Activated B cell treated with CpG ODN at 0.5 μM for 24 hours (primary cell): Measurements from ENCODE around the gene NUDT21. TPM values are rescaled to one million over a fixed set of nuclear protein-coding genes. Genes with fewer than 3 reads are reported as not detected.

ENCODE experiments used
- ATAC-seq: fragments of 200-7000 bp; cut with Tn5 transposase; one replicate; pipeline ENCODE4 v1.10.0; 2021; ENCODE audit warnings: low read depth, mild to moderate bottlenecking, moderate library complexity
- CTCF ChIA-PET: fragments of 350-600 bp; sonication (Branson Sonifier 250); formaldehyde crosslinking; loops from one replicate; lab custom pipeline; 2021; ENCODE audit warnings: antibody characterized with exemption; lab: Charles Lee
- POLR2A ChIA-PET: fragments of 350-600 bp; sonication (Branson Sonifier 250); formaldehyde crosslinking; loops from one replicate; lab custom pipeline; 2021; ENCODE audit warnings: antibody characterized with exemption; lab: Charles Lee
- DNase-seq: peaks from one replicate; pipeline ENCODE4 v3.0.0; 2022
- H3K27ac Mint-ChIP-seq: one replicate; pipeline ENCODE4 v1.8.0; 2020; ENCODE audit warnings: mixed read lengths
- H3K27me3 Mint-ChIP-seq: one replicate; pipeline ENCODE4 v1.8.0; 2021; ENCODE audit warnings: mixed read lengths
- H3K36me3 Mint-ChIP-seq: one replicate; pipeline ENCODE4 v1.8.0; 2021; ENCODE audit warnings: low read depth, mixed read lengths
- H3K4me1 Mint-ChIP-seq: one replicate; pipeline ENCODE4 v1.8.0; 2021; ENCODE audit warnings: mixed read lengths
- H3K4me3 Mint-ChIP-seq: one replicate; pipeline ENCODE4 v1.8.0; 2020; ENCODE audit warnings: mild to moderate bottlenecking, mixed read lengths
- H3K9me3 Mint-ChIP-seq: one replicate; pipeline ENCODE4 v1.8.0; 2020; ENCODE audit warnings: mixed read lengths
- intact Hi-C: fragments of 100-400 bp; cut with micrococcal nuclease; formaldehyde crosslinking; loops from one replicate; pipeline ENCODE4 v1.15.1; 2024
- total RNA-seq: library from RNA; stranded (reverse); gene quantifications from 2 replicates; pipeline ENCODE4 v1.2.3, GENCODE V29; 2022
- TF ChIP-seq, protein P1 (sequence below): fragments of 200-600 bp; IDR thresholded peaks from one replicate; pipeline ENCODE4 v1.8.0; 2022; ENCODE audit warnings: antibody characterized with exemption, mild to moderate bottlenecking

Gene NUDT21
- total RNA-seq, 1 donor from 2014 or later = 111 TPM

DNA sequence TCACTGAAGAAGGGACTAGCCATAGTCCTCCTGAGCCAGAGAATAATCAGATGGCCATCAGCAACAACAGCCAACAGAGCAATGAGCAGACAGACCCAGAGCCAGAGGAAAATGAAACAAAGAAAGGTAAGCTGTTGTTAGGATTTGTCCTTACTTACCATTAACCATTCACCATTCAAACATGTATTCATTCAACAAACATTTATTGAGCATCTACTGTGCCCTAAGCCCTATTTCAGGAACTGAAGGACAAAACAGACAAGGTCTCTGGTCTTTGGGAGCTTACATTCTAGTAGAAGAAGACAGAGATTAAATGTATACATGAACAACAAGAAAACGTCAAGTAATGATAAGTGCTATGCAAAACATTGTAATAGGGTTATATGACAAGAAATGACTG lies 19.5 kb upstream of the NUDT21 start:
- no peak overlapping the region for H3K27ac Mint-ChIP-seq
- intact Hi-C loops = no loop called here
- H3K36me3 Mint-ChIP-seq = peaks cover 91% of the 10 kb centered on the region

DNA sequence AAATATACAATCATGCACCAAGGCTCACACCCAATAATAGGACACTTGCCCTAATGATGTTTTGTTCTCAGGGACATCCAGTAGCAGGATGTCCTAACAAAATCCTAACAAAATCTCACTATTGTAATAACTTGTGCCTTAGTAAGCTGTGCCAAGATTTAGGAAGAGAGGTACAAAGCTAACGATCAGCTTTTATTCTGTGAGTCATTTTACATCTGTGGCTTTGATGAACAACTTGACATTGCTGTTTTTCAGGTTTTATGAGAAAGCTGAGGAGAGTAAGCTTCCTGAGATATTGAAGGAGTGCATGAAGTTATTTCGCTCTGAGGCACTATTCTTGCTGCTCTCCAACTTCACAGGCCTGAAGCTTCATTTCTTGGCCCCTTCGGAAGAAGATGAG lies 19.1 kb upstream of the NUDT21 start:
- no peak overlapping the region for H3K4me3 Mint-ChIP-seq
- TF ChIP-seq, protein P1, sequence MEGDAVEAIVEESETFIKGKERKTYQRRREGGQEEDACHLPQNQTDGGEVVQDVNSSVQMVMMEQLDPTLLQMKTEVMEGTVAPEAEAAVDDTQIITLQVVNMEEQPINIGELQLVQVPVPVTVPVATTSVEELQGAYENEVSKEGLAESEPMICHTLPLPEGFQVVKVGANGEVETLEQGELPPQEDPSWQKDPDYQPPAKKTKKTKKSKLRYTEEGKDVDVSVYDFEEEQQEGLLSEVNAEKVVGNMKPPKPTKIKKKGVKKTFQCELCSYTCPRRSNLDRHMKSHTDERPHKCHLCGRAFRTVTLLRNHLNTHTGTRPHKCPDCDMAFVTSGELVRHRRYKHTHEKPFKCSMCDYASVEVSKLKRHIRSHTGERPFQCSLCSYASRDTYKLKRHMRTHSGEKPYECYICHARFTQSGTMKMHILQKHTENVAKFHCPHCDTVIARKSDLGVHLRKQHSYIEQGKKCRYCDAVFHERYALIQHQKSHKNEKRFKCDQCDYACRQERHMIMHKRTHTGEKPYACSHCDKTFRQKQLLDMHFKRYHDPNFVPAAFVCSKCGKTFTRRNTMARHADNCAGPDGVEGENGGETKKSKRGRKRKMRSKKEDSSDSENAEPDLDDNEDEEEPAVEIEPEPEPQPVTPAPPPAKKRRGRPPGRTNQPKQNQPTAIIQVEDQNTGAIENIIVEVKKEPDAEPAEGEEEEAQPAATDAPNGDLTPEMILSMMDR = no peak
- ChIA-PET CTCF (no interaction called here), POLR2A (no interaction called here)
- DNase-seq = no peak
- intact Hi-C loops = no loop called here
- no peak for ATAC-seq
- H3K36me3 Mint-ChIP-seq = peaks cover 91% of the 10 kb centered on the region
- no peaks in the 10 kb centered on the region for H3K4me1 Mint-ChIP-seq
- H3K27me3 Mint-ChIP-seq = no peaks in the 10 kb centered on the region
- H3K27ac Mint-ChIP-seq = no peak overlapping the region
- H3K9me3 Mint-ChIP-seq = no peaks in the 10 kb centered on the region

More for the DNA sequence above, 19.5 kb upstream of the NUDT21 start:
- CTCF ChIA-PET = no interaction called here
- TF ChIP-seq, protein P1 = no peak
- H3K4me1 Mint-ChIP-seq = no peaks in the 10 kb centered on the region
- no peak for ATAC-seq
- no peak overlapping the region for H3K4me3 Mint-ChIP-seq
- POLR2A ChIA-PET = no interaction called here
- no peak for DNase-seq
- no peaks in the 10 kb centered on the region for H3K9me3 Mint-ChIP-seq
- no peaks in the 10 kb centered on the region for H3K27me3 Mint-ChIP-seq

DNA sequence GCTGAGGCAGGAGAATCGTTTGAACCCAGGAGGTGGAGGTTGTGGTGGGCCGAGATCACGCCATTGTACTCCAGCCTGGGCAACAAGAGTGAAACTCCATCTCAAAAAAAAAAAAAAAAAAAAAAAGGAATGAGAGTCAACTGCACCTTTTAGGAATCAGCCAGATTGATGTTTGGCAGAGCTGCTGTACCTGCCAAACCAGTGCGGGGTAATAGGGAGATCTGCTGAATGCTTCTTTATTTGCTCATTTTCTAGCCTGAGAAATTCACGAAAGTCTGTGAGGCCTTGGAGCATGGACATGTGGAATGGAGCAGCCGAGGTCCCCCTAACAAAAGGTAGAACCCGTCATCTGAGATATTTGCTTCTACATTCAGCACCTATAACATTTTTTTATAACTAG lies 18.6 kb upstream of the NUDT21 start:
- H3K27ac Mint-ChIP-seq = no peak overlapping the region
- DNase-seq (no peak), ATAC-seq (no peak)
- TF ChIP-seq, protein P1 = no peak
- H3K27me3 Mint-ChIP-seq = no peaks in the 10 kb centered on the region
- ChIA-PET POLR2A (interaction anchor here (0.7 kb wide), 1 partner anchor 356 kb away, joined by 5 read pairs; no protein-coding TSS in a partner anchor), CTCF (no interaction called here)
- H3K4me1 Mint-ChIP-seq = no peaks in the 10 kb centered on the region
- peaks cover 87% of the 10 kb centered on the region for H3K36me3 Mint-ChIP-seq
- no peaks in the 10 kb centered on the region for H3K9me3 Mint-ChIP-seq
- no peak overlapping the region for H3K4me3 Mint-ChIP-seq
- intact Hi-C loops = no loop called here

DNA sequence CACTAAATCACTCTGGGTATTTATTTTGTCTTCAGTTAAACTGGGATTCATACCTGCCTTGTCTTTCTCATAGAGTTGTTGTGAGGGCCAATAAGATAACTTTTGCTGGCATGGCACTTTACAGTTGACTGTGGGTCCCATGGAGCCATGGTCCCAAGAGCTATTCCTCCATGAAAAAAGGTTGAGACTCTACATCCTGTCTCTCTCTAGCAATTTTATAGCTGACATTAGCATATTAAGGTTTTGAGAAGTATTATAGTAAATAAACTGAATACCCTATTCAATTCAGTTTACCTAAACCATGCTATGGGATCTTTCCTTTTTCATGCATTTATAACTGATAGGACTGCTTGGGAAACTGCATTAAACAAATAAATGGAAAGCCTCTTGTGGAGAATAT lies 17.7 kb upstream of the NUDT21 start:
- Mint-ChIP-seq H3K4me1 (no peaks in the 10 kb centered on the region), H3K27me3 (no peaks in the 10 kb centered on the region), H3K4me3 (no peak overlapping the region), H3K36me3 (peaks cover 94% of the 10 kb centered on the region), H3K9me3 (no peaks in the 10 kb centered on the region), H3K27ac (no peak overlapping the region)
- TF ChIP-seq, protein P1 = no peak
- POLR2A ChIA-PET = no interaction called here
- intact Hi-C loops = no loop called here
- ATAC-seq = no peak
- CTCF ChIA-PET = no interaction called here
- DNase-seq = no peak

DNA sequence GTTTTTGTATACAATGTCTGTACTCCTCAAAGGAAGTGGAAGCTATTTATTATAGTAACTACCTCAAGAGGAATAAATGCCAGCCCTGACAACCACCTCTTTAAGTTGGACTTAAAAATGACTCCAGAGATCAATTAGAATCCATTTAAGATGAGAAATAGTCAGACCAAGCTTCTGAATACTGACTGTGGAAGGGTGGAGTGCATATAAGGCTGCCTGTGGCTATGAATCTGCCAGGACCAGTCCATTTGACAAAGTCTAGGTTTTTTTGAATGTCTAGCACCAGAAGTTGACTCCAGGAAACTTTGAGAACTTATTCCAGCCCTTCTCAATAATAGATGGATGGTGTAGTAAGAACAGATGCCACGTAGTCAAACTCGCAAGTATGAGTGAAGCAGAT lies 15.2 kb upstream of the NUDT21 start:
- peaks cover 88% of the 10 kb centered on the region for H3K36me3 Mint-ChIP-seq
- no peak overlapping the region for H3K27ac Mint-ChIP-seq
- ChIA-PET CTCF (no interaction called here), POLR2A (no interaction called here)
- no peaks in the 10 kb centered on the region for H3K9me3 Mint-ChIP-seq
- no peaks in the 10 kb centered on the region for H3K4me1 Mint-ChIP-seq
- ATAC-seq (no peak), DNase-seq (no peak)
- intact Hi-C loops = no loop called here
- TF ChIP-seq, protein P1 = no peak
- H3K4me3 Mint-ChIP-seq = no peak overlapping the region
- H3K27me3 Mint-ChIP-seq = no peaks in the 10 kb centered on the region
